ENCODE results near the gene PPP1R10. TPM values are rescaled to one million over a fixed set of nuclear protein-coding genes. Genes with fewer than 3 reads are reported as not detected.

Gene PPP1R10
- total and polyA plus RNA-seq, 2 of the 13 experiments (the other 11 are each of a cell fraction or from before 2014, with no cell fraction given): 26.3 to 38.4 TPM

GRCh38 chr6:30556906-30557682 is 59.9 kb downstream of the PPP1R10 start, which contains the start of gene PRR3 (continued):
- TF ChIP-seq DRAP1 (CRISPR knock-in tag; IDR thresholded peaks at IDR 0.05): peak; percentile 21; the same call in 1 of the 2 replicates
- TF ChIP-seq NAIF1 (CRISPR knock-in tag; IDR thresholded peaks at IDR 0.05; ENCODE audit: borderline replicate concordance): peak; percentile 94
- TF ChIP-seq HIVEP1 (CRISPR knock-in tag; IDR thresholded peaks at IDR 0.05): peak; percentile 89; the same call in 1 of the 2 replicates
- peak; percentile 96; the same call in 1 of the 2 replicates for TF ChIP-seq SNAPC5 (CRISPR knock-in tag; IDR thresholded peaks at IDR 0.05; ENCODE audit: borderline replicate concordance)
- TF ChIP-seq SP140L (CRISPR knock-in tag; IDR thresholded peaks at IDR 0.05; ENCODE audit: borderline replicate concordance): no peak
- TF ChIP-seq ZNF460 (CRISPR knock-in tag; IDR thresholded peaks at IDR 0.05; ENCODE audit: borderline replicate concordance): peak; percentile 46; the same call in 1 of the 2 replicates
- peak; percentile 14; the same call in 1 of the 2 replicates for TF ChIP-seq ZNF7 (CRISPR knock-in tag; IDR thresholded peaks at IDR 0.05)
- TF ChIP-seq DNMT1 (CRISPR knock-in tag; IDR thresholded peaks at IDR 0.05): no peak; the same call in none of the 2 replicates
- TF ChIP-seq SRY (CRISPR knock-in tag; IDR thresholded peaks at IDR 0.05): peak; percentile 80; the same call in 1 of the 2 replicates
- TF ChIP-seq JUNB (CRISPR knock-in tag; IDR thresholded peaks at IDR 0.05; ENCODE audit: borderline replicate concordance): peak; percentile 87
- TF ChIP-seq MTA1 (CRISPR knock-in tag; IDR thresholded peaks at IDR 0.05; ENCODE audit: borderline replicate concordance): peak; percentile 94; the same call in 1 of the 2 replicates
- TF ChIP-seq ZSCAN29 (CRISPR knock-in tag; conservative IDR thresholded peaks at IDR 0.05): peak; percentile 89
- peak; percentile 64 for TF ChIP-seq ARID5B (CRISPR knock-in tag; IDR thresholded peaks at IDR 0.05)
- peak; percentile 92 for TF ChIP-seq ZNF780A (CRISPR knock-in tag; IDR thresholded peaks at IDR 0.05)
- TF ChIP-seq ZNF274 (CRISPR knock-in tag; IDR thresholded peaks at IDR 0.05): peak; percentile 96
- peak; percentile 96 for TF ChIP-seq ZNF605 (CRISPR knock-in tag; IDR thresholded peaks at IDR 0.05)
- TF ChIP-seq ZNF710 (CRISPR knock-in tag; IDR thresholded peaks at IDR 0.05; ENCODE audit: borderline replicate concordance): peak; percentile 60; the same call in 1 of the 2 replicates
- TF ChIP-seq ETV5 (CRISPR knock-in tag; IDR thresholded peaks at IDR 0.05; ENCODE audit: borderline replicate concordance): peak; percentile 90
- peak; percentile 91; the same call in 1 of the 2 replicates for TF ChIP-seq SALL1 (CRISPR knock-in tag; IDR thresholded peaks at IDR 0.05)
- TF ChIP-seq IKZF4 (CRISPR knock-in tag; IDR thresholded peaks at IDR 0.05; ENCODE audit: borderline replicate concordance, low read depth, not compliant biosample characterization): no peak
- TF ChIP-seq NR2F1 (CRISPR knock-in tag; IDR thresholded peaks at IDR 0.05): no peak
- TF ChIP-seq SMAD9 (CRISPR knock-in tag; IDR thresholded peaks at IDR 0.05): peak; percentile 94
